Stimulated activated CD8-positive, alpha-beta memory T cell treated with anti-CD3 and anti-CD28 coated beads, Interleukin-12 subunit alpha, Interleukin-12 subunit beta, amount 100 ng/mL, for 4 hours (primary cell): ENCODE measurements around the gene TAF5L.
"Not testable (repeated sequence)": the region's sequence is repeated elsewhere in the genome, so short reads cannot be mapped to it uniquely, and the experiment has no call there.

Source experiments
- DNase-seq: peaks from one replicate; pipeline ENCODE4 v3.0.0-alpha.2; 2020; ENCODE audit warnings: low read depth

Gene TAF5L

GRCh38 chr1:229567109-229567868 is 58.6 kb downstream of the TAF5L start:
- DNase-seq: no peak

GRCh38 chr1:229563701-229564100 is 62.2 kb downstream of the TAF5L start:
- no peak for DNase-seq

GRCh38 chr1:229563241-229563640 is 62.7 kb downstream of the TAF5L start:
- no peak for DNase-seq

- DNase-seq: no peak
These were observed 63.2 kb downstream of the TAF5L start for GRCh38 chr1:229562686-229563085.

- DNase-seq: no peak
These were observed 64.8 kb downstream of the TAF5L start for GRCh38 chr1:229561141-229561540.

GRCh38 chr1:229560124-229560523 is 65.8 kb downstream of the TAF5L start:
- DNase-seq: not testable (repeated sequence)

GRCh38 chr1:229559336-229559801 is 66.6 kb downstream of the TAF5L start:
- DNase-seq: not testable (repeated sequence)

- peak; percentile 81 for DNase-seq
These were observed 67.2 kb downstream of the TAF5L start, which contains the start of gene ABCB10 for GRCh38 chr1:229558460-229559335. Gene ABCB10, minus strand, starts transcription at chr1:229558707. Its CDS starts 55 bp downstream, at chr1:229558652.

GRCh38 chr1:229557913-229558414 is 68.0 kb downstream of the TAF5L start:
- DNase-seq: peak; percentile 16

GRCh38 chr1:229557200-229557850 is 68.6 kb downstream of the TAF5L start:
- DNase-seq: no peak

GRCh38 chr1:229554886-229555621 is 70.9 kb downstream of the TAF5L start:
- no peak for DNase-seq

- no peak for DNase-seq
These were observed 72.2 kb downstream of the TAF5L start for GRCh38 chr1:229553621-229554130.

GRCh38 chr1:229552732-229553131 is 73.2 kb downstream of the TAF5L start:
- no peak for DNase-seq

GRCh38 chr1:229550812-229551567 is 74.9 kb downstream of the TAF5L start:
- no peak for DNase-seq

GRCh38 chr1:229547542-229547941 is 78.4 kb downstream of the TAF5L start:
- DNase-seq: no peak

- DNase-seq: no peak
These were observed 81.3 kb downstream of the TAF5L start for GRCh38 chr1:229544587-229544986.
